Measurements from ENCODE around the gene STRA6.

- no peak for TF ChIP-seq POLR2A (IDR thresholded peaks at IDR 0.05; ENCODE audit: low read length)
- TF ChIP-seq GATA1 (IDR thresholded peaks at IDR 0.05; ENCODE audit: low read depth, low read length) = no peak
Measured at GRCh38 chr15:74134387-74135027, 68.1 kb downstream of the STRA6 start.

Measured in erythroblast (primary cell).